Measurements from ENCODE around the gene EVPL. TPM values are rescaled to one million over a fixed set of nuclear protein-coding genes. Genes with fewer than 3 reads are reported as not detected.
"Not testable (repeated sequence)": the region's sequence is repeated elsewhere in the genome, so short reads cannot be mapped to it uniquely, and the experiment has no call there.

Gene EVPL
- total RNA-seq, 1 donor from 2014 or later = 14.9 TPM

DNA sequence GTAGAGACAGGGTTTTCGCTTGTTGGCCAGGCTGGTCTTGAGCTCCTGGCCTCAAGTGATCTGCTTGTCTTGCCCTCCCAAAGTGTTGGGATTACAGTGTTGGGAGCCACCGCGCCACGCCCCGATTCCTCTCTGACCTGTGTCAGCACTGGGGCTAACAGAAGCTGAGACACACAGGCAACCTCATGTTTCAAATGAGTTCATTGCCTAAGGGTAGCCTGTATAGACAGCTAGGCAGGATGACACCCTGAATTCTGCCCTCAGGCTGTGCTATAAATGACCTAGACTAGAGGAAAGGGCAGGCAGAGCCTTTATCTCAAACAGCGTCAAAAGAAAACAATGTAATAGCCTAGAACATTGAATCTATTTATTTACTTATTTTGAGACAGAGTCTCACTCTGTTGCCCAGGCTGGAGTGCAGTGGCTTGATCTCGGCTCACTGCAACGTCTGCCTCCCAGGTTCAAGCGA, 28.7 kb downstream of the EVPL start:
- DNase-seq (ENCODE audit: low spot score) = no peak

GRCh38 chr17:75996665-75997590, 30.2 kb downstream of the EVPL start:
- peak; percentile 59 for DNase-seq (ENCODE audit: low spot score)

- DNase-seq (ENCODE audit: low spot score) = no peak
Measured at GRCh38 chr17:75995385-75995925, 31.7 kb downstream of the EVPL start.

DNA sequence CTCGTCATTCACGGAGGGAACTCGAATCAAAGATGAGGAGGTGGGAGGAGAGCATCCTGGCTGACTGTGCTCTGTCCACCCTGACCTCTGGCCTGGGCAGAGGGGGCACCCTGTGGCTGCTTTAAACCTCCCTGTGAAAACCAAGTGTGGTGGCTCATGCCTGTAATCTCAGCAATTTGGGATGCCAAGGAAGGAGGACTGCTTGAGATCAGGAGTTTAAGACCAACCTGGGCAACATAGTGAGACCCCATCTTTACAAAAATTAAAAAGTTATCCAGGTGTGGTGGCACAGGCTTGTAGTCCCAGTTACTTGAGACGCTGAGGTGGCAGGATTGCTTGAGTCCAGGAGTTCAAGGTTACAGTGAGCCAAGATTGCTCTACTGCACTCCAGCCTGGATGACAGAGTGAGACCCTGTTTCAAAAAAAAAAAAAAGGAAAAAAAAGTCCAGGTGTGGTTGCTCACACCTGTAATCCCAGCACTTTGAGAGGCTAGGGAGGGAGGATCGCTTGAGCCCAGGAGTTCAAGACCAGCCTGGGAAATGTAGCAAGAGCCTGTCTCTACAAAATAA, 32.2 kb downstream of the EVPL start:
- DNase-seq (ENCODE audit: low spot score) = no peak

DNA sequence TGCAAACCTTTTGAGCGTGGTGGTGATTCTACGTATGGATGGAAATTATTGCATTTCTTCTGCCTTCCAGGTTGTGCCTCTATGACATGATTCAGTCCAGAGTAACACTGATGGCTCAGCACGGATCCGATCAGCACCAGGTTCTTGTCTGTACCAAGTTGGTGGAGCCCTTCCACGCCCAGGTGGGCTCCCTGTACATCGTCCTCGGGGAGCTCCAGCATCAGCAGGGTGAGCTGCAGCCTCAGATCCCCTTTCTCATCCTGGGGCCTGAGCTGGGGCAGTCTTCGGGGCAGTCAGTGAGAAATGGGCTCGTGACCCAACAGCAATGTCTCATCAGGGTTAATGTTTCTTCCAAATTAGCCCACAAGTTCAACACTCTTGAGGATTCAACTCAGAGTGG, 35.7 kb downstream of the EVPL start:
- no peak for DNase-seq (ENCODE audit: low spot score)

- no peak for DNase-seq (ENCODE audit: low spot score)
Measured at GRCh38 chr17:75987041-75987440, 40.1 kb downstream of the EVPL start.

GRCh38 chr17:75985986-75986385, 41.1 kb downstream of the EVPL start:
- DNase-seq (ENCODE audit: low spot score) = no peak

GRCh38 chr17:75983501-75984181, 43.5 kb downstream of the EVPL start:
- no peak for DNase-seq (ENCODE audit: low spot score)

DNA sequence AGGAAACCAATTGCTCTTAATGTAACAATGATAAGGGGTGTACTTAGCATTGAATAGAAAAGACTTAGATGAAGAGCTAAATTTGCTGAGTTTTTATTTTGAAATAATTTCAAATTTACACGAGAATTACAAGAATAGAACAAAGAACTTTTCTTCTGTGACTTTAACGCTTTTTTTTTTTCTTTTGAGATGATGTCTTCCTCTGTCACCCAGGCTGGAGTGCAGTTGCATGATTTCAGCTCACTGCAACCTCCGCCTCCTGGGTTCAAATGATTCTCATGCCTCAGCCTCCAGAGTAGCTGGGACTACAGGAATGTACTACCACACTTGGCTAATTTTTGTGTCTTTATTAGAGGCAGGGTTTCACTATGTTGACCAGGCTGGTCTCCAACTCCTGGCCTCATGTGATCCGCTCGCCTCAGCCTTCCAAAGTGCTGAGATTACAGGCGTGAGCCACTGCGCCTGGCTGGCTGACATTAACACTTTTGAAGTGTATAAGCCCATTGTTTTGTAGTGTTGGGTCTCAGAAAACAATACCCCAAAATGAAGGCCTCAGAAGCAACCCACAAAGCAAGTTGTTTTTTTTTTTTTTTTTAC, 46.0 kb downstream of the EVPL start:
- no peak for DNase-seq (ENCODE audit: low spot score)

- no peak for DNase-seq (ENCODE audit: low spot score)
Measured at GRCh38 chr17:75980188-75981018, 46.7 kb downstream of the EVPL start.

DNA sequence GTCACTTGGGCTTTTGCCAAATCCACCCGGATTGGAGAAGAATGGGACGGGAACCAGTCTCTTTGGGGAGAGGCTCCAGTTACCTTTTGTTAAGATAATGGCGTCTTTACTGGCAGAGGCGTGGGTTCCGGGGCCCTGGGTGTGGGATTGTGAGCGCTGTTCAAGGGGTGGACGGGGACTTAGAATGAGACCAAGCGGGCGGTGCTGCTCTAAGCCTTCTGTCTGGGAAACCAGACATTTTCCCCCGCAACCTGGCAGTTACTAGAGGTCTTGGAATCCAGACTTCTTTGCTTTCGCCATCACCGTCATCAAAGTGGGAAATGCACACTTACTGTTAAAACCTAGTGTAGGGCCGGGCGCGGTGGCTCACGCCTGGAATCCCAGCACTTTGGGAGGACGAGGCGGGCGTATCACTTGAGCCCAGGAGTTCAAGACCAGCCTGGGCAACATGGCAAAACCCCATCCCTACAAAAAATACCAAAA, 47.4 kb downstream of the EVPL start:
- DNase-seq (ENCODE audit: low spot score) = no peak

GRCh38 chr17:75978938-75979704, 48.0 kb downstream of the EVPL start, which contains the start of the genes ACOX1 and TEN1:
Gene ACOX1 (minus strand): TSS chr17:75979166. CDS start chr17:75979073, 93 bp downstream.
Gene TEN1 (plus strand): TSS chr17:75979240. CDS start chr17:75986193, 6,953 bp downstream.
- peak; percentile 97 for DNase-seq (ENCODE audit: low spot score)

GRCh38 chr17:75976175-75976848, 50.8 kb downstream of the EVPL start:
- no peak for DNase-seq (ENCODE audit: low spot score)

- no peak for DNase-seq (ENCODE audit: low spot score)
Measured at GRCh38 chr17:75975757-75976174, 51.3 kb downstream of the EVPL start.

GRCh38 chr17:75975187-75975586, 51.9 kb downstream of the EVPL start:
- not testable (repeated sequence) for DNase-seq (ENCODE audit: low spot score)

- no peak for DNase-seq (ENCODE audit: low spot score)
Measured at GRCh38 chr17:75970626-75971025, 56.5 kb downstream of the EVPL start.

DNA sequence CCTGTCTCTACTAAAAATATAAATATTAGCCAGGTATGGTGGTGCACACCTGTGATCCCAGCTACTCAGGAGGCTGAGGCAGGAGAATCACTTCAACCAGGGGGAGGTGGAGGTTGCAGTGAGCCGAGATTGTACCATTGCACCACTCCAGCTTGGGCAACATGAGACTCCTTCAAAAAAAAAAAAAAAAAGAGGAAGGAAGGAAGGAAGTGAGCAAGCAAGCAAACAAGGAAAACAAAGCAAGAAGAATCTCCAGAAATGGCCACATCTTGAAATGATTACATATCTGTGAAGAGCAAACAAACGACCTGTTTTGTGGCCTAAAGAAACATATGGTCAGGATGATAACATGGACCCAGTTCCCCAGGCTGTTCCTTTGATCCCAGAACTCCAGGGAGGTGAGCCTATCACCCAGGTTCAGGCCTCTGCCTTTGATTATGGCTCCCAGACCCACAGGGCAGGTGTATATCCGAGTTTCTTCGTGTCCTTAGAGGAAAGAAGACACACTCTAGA, 57.0 kb downstream of the EVPL start:
- no peak for DNase-seq (ENCODE audit: low spot score)

DNA sequence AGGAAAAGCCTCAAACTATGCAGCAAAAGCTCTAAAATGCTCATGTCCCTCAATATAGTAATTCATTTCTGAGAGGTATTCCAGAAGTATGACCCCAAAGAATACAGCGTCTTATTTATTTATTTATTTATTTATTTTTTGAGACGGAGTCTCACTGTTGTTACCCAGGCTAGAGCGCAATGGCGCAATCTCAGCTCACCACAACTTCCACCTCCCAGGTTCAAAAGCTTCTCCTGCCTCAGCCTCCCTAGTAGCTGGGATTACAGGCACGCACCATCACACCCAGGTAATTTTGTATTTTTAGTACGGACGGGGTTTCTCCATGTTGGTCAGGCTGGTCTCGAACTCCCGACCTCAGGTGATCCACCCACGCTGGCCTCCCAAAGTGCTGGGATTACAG, 58.1 kb downstream of the EVPL start:
- DNase-seq (ENCODE audit: low spot score) = not testable (repeated sequence)

DNA sequence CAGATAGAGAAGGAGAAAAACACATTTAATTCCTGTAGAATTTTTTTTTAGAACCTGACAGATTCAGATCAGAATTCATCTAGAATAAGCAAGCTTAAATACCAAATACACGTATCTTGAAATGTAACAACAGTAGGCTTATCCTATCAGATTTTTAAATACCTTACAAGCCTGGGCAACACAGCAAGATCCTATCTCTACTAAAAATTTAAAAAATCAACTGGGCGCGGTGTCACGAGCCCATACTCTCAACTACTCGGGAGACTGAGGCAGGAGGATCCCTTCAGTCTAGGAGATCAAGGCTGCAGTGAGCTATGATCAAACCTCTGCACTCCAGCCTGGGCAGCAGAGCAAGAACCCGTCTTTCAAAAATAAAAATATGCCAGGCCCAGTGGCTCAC, 61.6 kb downstream of the EVPL start:
- DNase-seq (ENCODE audit: low spot score) = no peak

Data from mucosa of gallbladder (tissue), 1 donor.